Endothelial cell of umbilical vein (primary cell): ENCODE data around the gene CCDC86. TPM values are rescaled to one million over a fixed set of nuclear protein-coding genes. Genes with fewer than 3 reads are reported as not detected.

Experiments used
- BruUV-seq: library from RNA; stranded (reverse); fragments of 400-500 nt; replicated peaks from 2 replicates; lab custom pipeline; 2021; lab: Mats Ljungman, UMichigan
- CTCF ChIA-PET: fragments of 300-600, 350-600 bp; sonication (Branson Sonifier 250); formaldehyde crosslinking; loops from one replicate; lab custom pipeline; 2021; ENCODE audit warnings: antibody characterized with exemption, inconsistent platforms; lab: Charles Lee
- POLR2A ChIA-PET: fragments of 300-600, 350-600 bp; sonication (Branson Sonifier 250); formaldehyde crosslinking; loops from one replicate; lab custom pipeline; 2021; ENCODE audit warnings: antibody characterized with exemption, inconsistent platforms; lab: Charles Lee
- DNase-seq: peaks from one replicate; pipeline ENCODE4 v3.0.0-alpha.2; 2011; ENCODE audit warnings: low read depth, low spot score
- FAIRE-seq: peaks from 2 replicates; lab custom pipeline; 2011; peaks lifted over from hg19 to GRCh38; lab: Jason Lieb, UNC
- H2AFZ ChIP-seq: 2 replicates; pipeline ENCODE4 v1.6.0; 2012; ENCODE audit warnings: low read depth, low read length, control low read depth, inconsistent platforms
- H3K27ac ChIP-seq: 2 replicates; pipeline ENCODE4 v1.5.1; 2011; ENCODE audit warnings: low read depth, mild to moderate bottlenecking, control low read depth, low read length, moderate library complexity; ENCODE audit not compliant: insufficient read depth
- H3K27me3 ChIP-seq, 2 experiments: 2 replicates each; pipeline versions ENCODE4 v1.6.0 to v1.6.1; 2011; ENCODE audit warnings: low read length in 2 of 2, mixed read lengths in 1 of 2; ENCODE audit not compliant: control insufficient read depth in 2 of 2, insufficient read depth in 2 of 2
- H3K36me3 ChIP-seq, 2 experiments: 2 replicates in 1 of 2; 3 replicates in 1 of 2; pipeline ENCODE4 v1.5.1; 2011; ENCODE audit warnings: low read length in 2 of 2, mild to moderate bottlenecking in 1 of 2, moderate library complexity in 1 of 2; ENCODE audit not compliant: control insufficient read depth in 2 of 2, insufficient read depth in 2 of 2; ENCODE audit errors: extremely low read depth in 1 of 2
- H3K4me1 ChIP-seq: 3 replicates; pipeline ENCODE4 v1.5.1; 2011; ENCODE audit warnings: mild to moderate bottlenecking, low read length; ENCODE audit not compliant: control insufficient read depth, insufficient read depth; ENCODE audit errors: extremely low read depth
- H3K4me2 ChIP-seq: 2 replicates; pipeline ENCODE4 v1.6.1; 2011; ENCODE audit warnings: low read length, control low read depth, mixed read lengths; ENCODE audit not compliant: insufficient read depth
- H3K4me3 ChIP-seq, 3 experiments: fragments of 200-600 bp in 1 of 3; sonication (generic), shearing (Covaris generic) in 1 of 3; replicated peaks in 1 of 3; 2 replicates each; pipeline ENCODE4 v1.5.1; 2011 to 2016; ENCODE audit warnings: control low read depth in 3 of 3, low read length in 3 of 3, mild to moderate bottlenecking in 2 of 3, inconsistent platforms in 1 of 3, low read depth in 1 of 3, moderate library complexity in 1 of 3; ENCODE audit not compliant: insufficient read depth in 1 of 3
- H3K79me2 ChIP-seq: 2 replicates; pipeline ENCODE4 v1.6.0; 2012; ENCODE audit warnings: low read length, inconsistent platforms; ENCODE audit not compliant: control insufficient read depth, insufficient read depth
- H3K9ac ChIP-seq: replicated peaks from 2 replicates; pipeline ENCODE3; 2011; ENCODE audit warnings: low read length, control low read depth; ENCODE audit not compliant: insufficient read depth; ENCODE audit errors: extremely low read depth
- H3K9me1 ChIP-seq: replicated peaks from 3 replicates; pipeline ENCODE4 v1.6.0; 2011; ENCODE audit warnings: mild to moderate bottlenecking, low read length; ENCODE audit not compliant: control insufficient read depth, insufficient read depth; ENCODE audit errors: extremely low read depth
- H3K9me3 ChIP-seq: replicated peaks from 2 replicates; pipeline ENCODE4 v1.5.1; 2012; ENCODE audit warnings: low read length, inconsistent platforms; ENCODE audit not compliant: control insufficient read depth, insufficient read depth
- H4K20me1 ChIP-seq: replicated peaks from 2 replicates; pipeline ENCODE3; 2011; ENCODE audit warnings: mild to moderate bottlenecking, low read length; ENCODE audit not compliant: control insufficient read depth, insufficient read depth; ENCODE audit errors: extremely low read depth
- EZH2 ChIP-seq: IDR thresholded peaks from 2 replicates; pipeline ENCODE4 v1.6.1; 2012; ENCODE audit warnings: borderline replicate concordance, low read depth, mild to moderate bottlenecking, moderate library complexity, low read length, inconsistent platforms; ENCODE audit not compliant: severe bottlenecking
- FOS ChIP-seq: IDR thresholded peaks from 2 replicates; pipeline ENCODE4 v1.6.1; 2011; ENCODE audit warnings: mild to moderate bottlenecking, low read length, moderate library complexity, borderline replicate concordance; ENCODE audit not compliant: insufficient read depth
- GATA2 ChIP-seq: IDR thresholded peaks from 2 replicates; pipeline ENCODE4 v1.7.0; 2011; ENCODE audit warnings: low read depth, mild to moderate bottlenecking, moderate library complexity, mixed read lengths, low read length; ENCODE audit not compliant: insufficient read length, insufficient read depth
- JUN ChIP-seq: IDR thresholded peaks from 2 replicates; pipeline ENCODE4 v1.6.1; 2011; ENCODE audit warnings: borderline replicate concordance, low read depth; ENCODE audit not compliant: insufficient read length, insufficient read depth
- MYC ChIP-seq: IDR thresholded peaks from one replicate; pipeline ENCODE4 v1.6.1; 2011; ENCODE audit warnings: mild to moderate bottlenecking, low read depth, low read length
- POLR2A ChIP-seq: IDR thresholded peaks from 2 replicates; pipeline ENCODE4 v1.6.1; 2012; ENCODE audit warnings: low read depth, mild to moderate bottlenecking, control low read depth, low read length
- POLR2AphosphoS5 ChIP-seq: IDR thresholded peaks from 2 replicates; pipeline ENCODE4 v1.6.1; 2012; ENCODE audit warnings: low read depth, mild to moderate bottlenecking, control low read depth, low read length, moderate library complexity; ENCODE audit not compliant: insufficient read depth
- dilution Hi-C: fragments of 300-500 bp; cut with MboI; formaldehyde crosslinking; loops from one replicate; pipeline ENCODE4 v1.15.0; 2019; ENCODE audit warnings: low sequenced_read_pairs; ENCODE audit not compliant: extremely low pct_ligation_motif_present
- intact Hi-C: fragments of 100-400 bp; cut with micrococcal nuclease; formaldehyde crosslinking; loops from one replicate; pipeline ENCODE4 v1.10.0; 2022
- polyA plus RNA-seq, 4 experiments: library from polyadenylated mRNA; depleted of rRNA in 3 of 4; stranded (reverse) in 3 of 4; unstranded in 1 of 4; fragments of >200 nt; gene quantifications; 2 replicates each; pipeline versions ENCODE4 v1.2.1 to v1.2.3, GENCODE V29; 2011 to 2012; ENCODE audit warnings: missing spikeins in 1 of 4
- total RNA-seq: library from RNA; stranded (reverse); gene quantifications from 2 replicates; pipeline ENCODE4 v1.2.3, GENCODE V29; 2021
- TF ChIP-seq, protein P1 (sequence below), 2 donors: IDR thresholded peaks; 1 replicate in 1 of 2; 2 replicates in 1 of 2; pipeline ENCODE4 v1.5.1; 2011; ENCODE audit warnings: low read length in 2 of 2, mild to moderate bottlenecking in 2 of 2, moderate library complexity in 2 of 2, control low read depth in 1 of 2, inconsistent platforms in 1 of 2, low read depth in 1 of 2; ENCODE audit not compliant: insufficient read depth in 1 of 2; ENCODE audit errors: extremely low read depth in 1 of 2
- TF ChIP-seq, protein P2 (sequence below): IDR thresholded peaks from 2 replicates; pipeline ENCODE4 v1.6.1; 2011; ENCODE audit not compliant: insufficient read depth, insufficient read length

The CCDC86 gene
- total and polyA plus RNA-seq, 2 donors (not counting 3 experiments of a cell fraction or from before 2014, with no cell fraction given): 29.8 to 60.8 TPM

DNA sequence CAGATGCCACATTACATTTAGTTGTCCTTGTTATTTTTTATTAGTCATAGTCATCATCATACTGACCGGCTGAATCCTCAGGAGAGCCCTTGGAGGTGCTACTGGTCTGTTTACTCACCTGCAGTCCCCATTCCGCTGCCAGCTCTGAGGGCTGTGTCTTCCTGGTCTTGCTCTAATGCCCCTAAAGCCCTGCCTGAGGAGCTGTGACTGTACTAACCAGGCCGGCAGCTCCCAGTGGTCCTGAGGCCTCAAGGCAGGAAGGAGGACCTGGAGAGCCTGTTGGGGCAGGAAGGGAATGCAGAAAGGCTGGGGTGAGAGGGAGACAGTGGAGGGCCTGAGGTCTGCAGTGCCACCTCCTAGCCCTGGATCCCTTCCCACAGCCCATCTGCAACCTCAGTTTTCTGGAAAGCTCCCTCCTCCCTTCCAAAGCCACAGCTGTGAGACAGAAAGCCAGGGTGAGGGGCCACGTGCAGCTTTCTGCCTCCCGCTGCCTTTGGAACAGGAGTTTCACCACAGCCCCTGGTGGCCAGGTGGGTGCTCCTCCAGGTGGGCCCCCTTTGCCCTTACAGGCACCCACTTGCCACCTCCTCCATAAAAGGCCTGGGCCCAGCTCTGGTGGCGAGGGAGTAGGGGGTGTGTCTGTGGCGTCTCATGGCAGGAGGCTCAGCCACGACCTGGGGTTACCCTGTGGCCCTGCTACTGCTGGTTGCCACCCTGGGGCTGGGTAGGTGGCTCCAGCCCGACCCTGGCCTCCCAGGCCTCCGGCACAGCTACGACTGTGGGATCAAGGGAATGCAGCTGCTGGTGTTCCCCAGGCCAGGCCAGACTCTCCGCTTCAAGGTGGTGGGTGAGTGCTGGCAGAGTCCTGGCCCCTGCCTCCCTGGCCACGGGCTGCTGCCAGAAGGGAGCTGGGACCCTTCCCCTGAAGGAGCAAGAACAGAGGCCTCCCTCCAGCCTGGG, 25.3 kb downstream of the CCDC86 start, which contains the start of gene ZP1:
Gene ZP1, plus strand, starts transcription at position 632 of the 960 bp plus-strand sequence. Its CDS starts 20 bp downstream, at position 652.
- no peak for DNase-seq
- POLR2A ChIA-PET: no interaction called here
- dilution Hi-C loops: no loop called here
- no TSS peak for BruUV-seq
- Histone ChIP-seq H4K20me1 (no peaks in the 10 kb centered on the region), H3K9ac (no peak within 1 kb of the TSS), H3K4me1 (no peaks in the 10 kb centered on the region), H3K27ac (no peak within 1 kb of the TSS), H3K4me2 (no peak within 1 kb of the TSS), H3K36me3 (no peaks in the 10 kb centered on the region), H3K4me3 (no peak within 1 kb of the TSS), H3K9me3 (no peaks in the 10 kb centered on the region), H2AFZ (no peak within 1 kb of the TSS), H3K9me1 (no peaks in the 10 kb centered on the region), H3K27me3 (no peaks in the 10 kb centered on the region), H3K79me2 (no peaks in the 10 kb centered on the region)
- FAIRE-seq: no peak
- intact Hi-C loops: no loop called here
- CTCF ChIA-PET: interaction anchor here (1.2 to 2.2 kb wide), 6 partner anchors 12 to 36 kb away, joined by 3 to 11 read pairs (median 6); partner anchors contain the start of gene PTGDR2
- TF ChIP-seq JUN: no peak
- no peak for TF ChIP-seq MYC
- TF ChIP-seq, protein P1, sequence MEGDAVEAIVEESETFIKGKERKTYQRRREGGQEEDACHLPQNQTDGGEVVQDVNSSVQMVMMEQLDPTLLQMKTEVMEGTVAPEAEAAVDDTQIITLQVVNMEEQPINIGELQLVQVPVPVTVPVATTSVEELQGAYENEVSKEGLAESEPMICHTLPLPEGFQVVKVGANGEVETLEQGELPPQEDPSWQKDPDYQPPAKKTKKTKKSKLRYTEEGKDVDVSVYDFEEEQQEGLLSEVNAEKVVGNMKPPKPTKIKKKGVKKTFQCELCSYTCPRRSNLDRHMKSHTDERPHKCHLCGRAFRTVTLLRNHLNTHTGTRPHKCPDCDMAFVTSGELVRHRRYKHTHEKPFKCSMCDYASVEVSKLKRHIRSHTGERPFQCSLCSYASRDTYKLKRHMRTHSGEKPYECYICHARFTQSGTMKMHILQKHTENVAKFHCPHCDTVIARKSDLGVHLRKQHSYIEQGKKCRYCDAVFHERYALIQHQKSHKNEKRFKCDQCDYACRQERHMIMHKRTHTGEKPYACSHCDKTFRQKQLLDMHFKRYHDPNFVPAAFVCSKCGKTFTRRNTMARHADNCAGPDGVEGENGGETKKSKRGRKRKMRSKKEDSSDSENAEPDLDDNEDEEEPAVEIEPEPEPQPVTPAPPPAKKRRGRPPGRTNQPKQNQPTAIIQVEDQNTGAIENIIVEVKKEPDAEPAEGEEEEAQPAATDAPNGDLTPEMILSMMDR (IDR thresholded peaks at IDR 0.05; ENCODE audit: extremely low read depth in 1 of 2, insufficient read depth in 1 of 2, low read depth in 1 of 2, low read length in 2 of 2): no peak
- TF ChIP-seq POLR2A: no peak
- TF ChIP-seq GATA2: no peak
- no peak for TF ChIP-seq FOS
- no peak for TF ChIP-seq EZH2
- TF ChIP-seq, protein P2, sequence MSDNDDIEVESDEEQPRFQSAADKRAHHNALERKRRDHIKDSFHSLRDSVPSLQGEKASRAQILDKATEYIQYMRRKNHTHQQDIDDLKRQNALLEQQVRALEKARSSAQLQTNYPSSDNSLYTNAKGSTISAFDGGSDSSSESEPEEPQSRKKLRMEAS: no peak
- no peak for TF ChIP-seq POLR2AphosphoS5
